RWPE1 (cell line): ENCODE measurements around the gene CENPA.
"Not testable (repeated sequence)": the region's sequence is repeated elsewhere in the genome, so short reads cannot be mapped to it uniquely, and the experiment has no call there.

Experiments
- CTCF ChIA-PET: fragments of 350-600 bp; sonication (Branson Sonifier 250); formaldehyde crosslinking; extraction: SDS; loops from one replicate; lab custom pipeline; 2021; lab: Yijun Ruan, JAX
- POLR2A ChIA-PET: fragments of 400-600 bp; formaldehyde crosslinking; extraction: SDS; loops from one replicate; lab custom pipeline; 2020; ENCODE audit warnings: antibody characterized with exemption; ENCODE audit not compliant: low non-redundant PET; lab: Yijun Ruan, JAX
- DNase-seq: peaks from one replicate; pipeline ENCODE4 v3.0.0; 2012; ENCODE audit warnings: low spot score
- H3K27ac ChIP-seq: fragments of 450-650 bp; 2 replicates; pipeline ENCODE4 v1.5.1; 2017
- TF ChIP-seq, protein P1 (sequence below): fragments of 450-650 bp; conservative IDR thresholded peaks from 2 replicates; pipeline ENCODE4 v1.5.1; 2017; ENCODE audit warnings: low read depth, mild to moderate bottlenecking

CENPA gene

DNA sequence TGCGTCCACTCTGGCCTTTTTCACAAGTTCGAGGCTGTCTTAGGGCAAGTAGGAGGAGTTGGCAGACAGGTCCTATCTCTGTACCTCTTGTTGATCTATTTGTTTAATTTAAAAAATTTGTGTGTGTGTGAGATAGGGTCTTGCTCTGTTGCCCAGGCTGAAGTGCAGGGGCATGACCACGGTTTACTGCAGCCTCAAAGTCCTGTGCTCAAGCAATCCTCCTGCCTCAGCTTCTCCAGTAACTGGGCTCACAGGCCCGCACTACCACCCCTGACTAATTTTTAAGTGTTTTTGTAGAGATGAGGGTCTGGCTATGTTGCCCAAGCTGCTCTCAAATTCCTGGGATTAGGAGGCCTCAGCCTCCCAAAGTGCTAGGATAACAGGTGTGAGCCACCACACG lies 26.0 kb upstream of the CENPA start:
- no peak for DNase-seq
- ChIA-PET CTCF (interaction anchor here (0.6 kb wide), 1 partner anchor 1134 kb away, joined by 3 read pairs; no protein-coding TSS in a partner anchor), POLR2A (no interaction called here)
- peak overlapping the region; percentile 14; the same call in 1 of the 2 replicates for H3K27ac ChIP-seq
- TF ChIP-seq, protein P1, sequence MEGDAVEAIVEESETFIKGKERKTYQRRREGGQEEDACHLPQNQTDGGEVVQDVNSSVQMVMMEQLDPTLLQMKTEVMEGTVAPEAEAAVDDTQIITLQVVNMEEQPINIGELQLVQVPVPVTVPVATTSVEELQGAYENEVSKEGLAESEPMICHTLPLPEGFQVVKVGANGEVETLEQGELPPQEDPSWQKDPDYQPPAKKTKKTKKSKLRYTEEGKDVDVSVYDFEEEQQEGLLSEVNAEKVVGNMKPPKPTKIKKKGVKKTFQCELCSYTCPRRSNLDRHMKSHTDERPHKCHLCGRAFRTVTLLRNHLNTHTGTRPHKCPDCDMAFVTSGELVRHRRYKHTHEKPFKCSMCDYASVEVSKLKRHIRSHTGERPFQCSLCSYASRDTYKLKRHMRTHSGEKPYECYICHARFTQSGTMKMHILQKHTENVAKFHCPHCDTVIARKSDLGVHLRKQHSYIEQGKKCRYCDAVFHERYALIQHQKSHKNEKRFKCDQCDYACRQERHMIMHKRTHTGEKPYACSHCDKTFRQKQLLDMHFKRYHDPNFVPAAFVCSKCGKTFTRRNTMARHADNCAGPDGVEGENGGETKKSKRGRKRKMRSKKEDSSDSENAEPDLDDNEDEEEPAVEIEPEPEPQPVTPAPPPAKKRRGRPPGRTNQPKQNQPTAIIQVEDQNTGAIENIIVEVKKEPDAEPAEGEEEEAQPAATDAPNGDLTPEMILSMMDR, result no peak

DNA sequence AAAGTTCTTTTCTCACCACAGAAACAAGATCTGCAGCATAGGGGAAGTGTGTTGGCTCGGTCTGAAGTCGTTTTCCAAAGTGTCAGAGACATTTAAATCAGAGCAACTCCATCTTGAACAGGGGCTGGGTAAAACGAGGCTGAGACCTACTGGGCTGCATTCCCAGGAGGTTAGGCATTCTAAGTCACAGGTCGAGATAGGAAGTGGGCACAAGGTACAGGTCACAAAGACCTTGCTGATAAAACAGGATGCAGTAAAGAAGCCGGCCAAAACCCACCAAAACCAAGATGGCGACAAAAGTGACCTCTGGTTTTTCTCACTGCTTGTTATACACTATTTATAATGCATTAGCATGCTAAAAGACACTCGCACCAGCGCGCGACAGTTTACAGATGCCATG lies 24.9 kb upstream of the CENPA start:
- CTCF ChIA-PET, DNase-seq, POLR2A ChIA-PET, H3K27ac ChIP-seq: not testable (repeated sequence)

DNA sequence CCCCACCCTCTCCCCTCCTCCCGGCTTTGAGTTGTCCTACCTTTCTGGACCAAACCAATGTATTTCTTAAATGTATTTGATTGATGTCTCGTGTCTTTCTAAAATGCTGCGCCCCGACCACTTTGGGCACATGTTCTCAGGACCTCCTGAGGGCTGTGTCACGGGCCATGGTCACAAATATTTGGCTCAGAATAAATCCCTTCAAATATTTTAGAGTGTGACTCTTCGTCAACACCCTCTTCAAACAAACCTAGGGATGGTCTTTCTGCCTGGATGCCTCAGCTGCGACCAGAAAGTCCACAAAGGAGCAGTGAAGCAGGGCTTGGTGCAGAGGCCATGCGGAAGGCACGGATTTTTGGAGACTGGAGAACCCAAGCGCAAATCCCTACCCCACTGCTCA lies 22.8 kb upstream of the CENPA start:
- ChIA-PET CTCF (no interaction called here), POLR2A (no interaction called here)
- no peak for DNase-seq
- TF ChIP-seq, protein P1, result no peak
- peak overlapping the region; percentile 97; the same call in 1 of the 2 replicates for H3K27ac ChIP-seq

DNA sequence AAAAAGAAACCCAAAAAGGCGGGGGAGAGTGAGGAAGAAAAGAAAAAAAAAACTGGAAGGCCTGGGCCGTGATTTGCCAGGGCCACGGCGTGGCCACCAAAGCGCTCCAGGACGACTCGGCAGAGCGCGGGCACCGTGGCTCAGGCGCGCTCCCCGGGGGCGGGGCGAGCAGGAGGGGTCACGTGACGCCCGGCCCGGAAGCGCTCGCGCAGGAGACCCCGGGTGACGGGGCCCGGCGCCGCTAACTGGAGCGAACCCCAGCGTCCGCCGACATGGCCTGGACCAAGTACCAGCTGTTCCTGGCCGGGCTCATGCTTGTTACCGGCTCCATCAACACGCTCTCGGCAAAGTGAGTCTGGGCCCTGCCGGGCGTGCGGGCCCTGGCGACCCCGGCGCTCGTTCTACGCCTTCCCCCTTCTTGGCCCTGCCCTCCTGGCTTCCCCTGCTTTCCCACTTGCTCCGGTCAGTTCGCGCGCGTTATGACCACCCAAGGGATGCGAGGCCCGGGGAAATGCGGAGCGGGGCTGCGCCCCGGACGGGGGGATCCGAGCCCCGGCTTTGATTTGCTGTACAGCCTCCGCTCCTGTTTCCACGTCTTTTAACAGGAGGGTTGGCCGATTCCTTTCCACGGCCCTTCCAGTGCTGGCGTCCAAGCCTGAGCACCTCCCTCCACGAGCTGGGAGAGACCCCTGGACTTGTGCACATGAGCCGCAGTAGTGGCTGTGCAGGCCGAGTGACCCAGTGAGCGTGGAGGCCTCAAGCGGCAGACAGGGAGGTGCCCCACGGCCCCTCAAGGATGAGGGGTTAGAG lies 21.6 kb upstream of the CENPA start, which contains the start of gene SLC35F6:
Gene SLC35F6, plus strand, starts transcription at position 207 of the 810 bp plus-strand sequence. Its CDS starts 66 bp downstream, at position 273.
- ChIA-PET CTCF (interaction anchor here (0.6 kb wide), 1 partner anchor 187 kb away, joined by 3 read pairs; no protein-coding TSS in a partner anchor), POLR2A (interaction anchor here (0.7 kb wide), 1 partner anchor 12 kb away, joined by 3 read pairs; no protein-coding TSS in a partner anchor)
- DNase-seq, result peak; percentile 68
- TF ChIP-seq, protein P1, result no peak
- H3K27ac ChIP-seq, result peak within 1 kb of the TSS; percentile 97

DNA sequence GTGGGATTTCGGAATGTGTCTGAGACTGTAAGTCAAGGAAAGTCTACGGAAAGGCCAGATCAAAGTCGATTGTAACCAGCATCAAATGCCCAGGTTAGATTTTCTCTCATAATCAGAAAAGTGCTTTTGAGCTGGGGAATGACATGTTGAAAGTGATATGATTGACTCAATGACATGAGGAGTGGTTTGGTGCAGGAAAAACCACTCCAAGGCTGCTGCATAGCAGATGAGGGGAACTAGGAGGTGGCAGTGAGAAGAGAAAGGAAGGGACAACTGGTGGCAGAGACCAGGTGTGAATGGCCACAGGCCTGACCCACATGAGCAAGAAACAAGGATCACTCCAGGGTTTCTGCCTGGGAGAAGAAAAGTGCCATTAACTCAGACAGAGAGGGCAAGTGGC lies 20.9 kb upstream of the CENPA start:
- ChIA-PET CTCF (no interaction called here), POLR2A (no interaction called here)
- DNase-seq, result no peak
- TF ChIP-seq, protein P1, result no peak
- peak overlapping the region; percentile 97 for H3K27ac ChIP-seq

DNA sequence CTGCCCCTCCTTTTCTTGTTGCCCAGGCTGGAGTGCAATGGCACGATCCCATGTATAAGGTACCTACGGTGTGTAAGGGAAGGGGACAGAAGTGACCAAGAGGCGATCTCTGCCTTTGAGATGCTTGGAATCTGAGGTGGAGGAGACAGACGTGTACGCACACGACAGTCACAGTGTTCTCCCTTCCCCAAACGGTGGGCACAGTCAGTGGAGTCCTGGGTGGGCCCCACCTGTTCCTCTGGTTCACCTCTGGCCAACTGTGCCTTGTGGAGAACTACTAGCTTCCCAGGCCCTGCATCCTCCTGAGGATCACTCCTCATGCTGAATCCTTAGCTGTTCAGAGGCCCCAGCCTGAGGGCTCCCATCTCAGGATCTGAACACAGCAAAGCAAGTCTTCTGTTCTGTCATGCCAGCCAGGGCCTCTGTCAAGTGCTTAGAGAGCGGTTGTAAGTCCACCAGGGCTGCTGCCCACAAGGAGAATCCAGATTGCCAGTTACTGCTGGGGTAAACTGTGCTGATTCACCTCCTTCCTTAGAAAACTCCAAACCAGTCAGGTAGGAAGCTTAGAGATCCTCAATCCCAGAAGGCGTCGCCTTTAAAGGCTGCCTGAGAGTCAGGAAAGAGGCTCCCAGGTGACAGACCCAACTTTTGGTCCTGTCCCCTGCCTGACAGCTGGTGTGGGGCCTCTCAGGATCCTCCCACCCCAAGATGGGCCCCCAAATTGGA lies 20.2 kb upstream of the CENPA start:
- peak overlapping the region; percentile 97 for H3K27ac ChIP-seq
- CTCF ChIA-PET, result no interaction called here
- DNase-seq, result no peak
- TF ChIP-seq, protein P1, result no peak
- POLR2A ChIA-PET, result no interaction called here
